ENCODE measurements around the gene RGMA.
"Not testable (repeated sequence)": the region's sequence is repeated elsewhere in the genome, so short reads cannot be mapped to it uniquely, and the experiment has no call there.

RGMA gene

GRCh38 chr15:93032515-93033206 is 56.4 kb downstream of the RGMA start:
- not testable (repeated sequence) for DNase-seq

GRCh38 chr15:93031557-93032384 is 57.2 kb downstream of the RGMA start:
- not testable (repeated sequence) for DNase-seq

- DNase-seq, result no peak
Observed at GRCh38 chr15:93031103-93031464, 57.9 kb downstream of the RGMA start.

- peak; percentile 73 for DNase-seq
Observed at GRCh38 chr15:93030430-93031102, 58.4 kb downstream of the RGMA start.

GRCh38 chr15:93029836-93030429 is 59.1 kb downstream of the RGMA start:
- no peak for DNase-seq

- no peak for DNase-seq
Observed at GRCh38 chr15:93029214-93029835, 59.7 kb downstream of the RGMA start.

- DNase-seq, result no peak
Observed at GRCh38 chr15:93028632-93029213, 60.3 kb downstream of the RGMA start.

GRCh38 chr15:93028111-93028631 is 60.8 kb downstream of the RGMA start:
- DNase-seq, result no peak

GRCh38 chr15:93027413-93027812 is 61.6 kb downstream of the RGMA start:
- DNase-seq, result no peak

GRCh38 chr15:93026380-93026817 is 62.6 kb downstream of the RGMA start:
- no peak for DNase-seq

GRCh38 chr15:93025625-93025982 is 63.4 kb downstream of the RGMA start:
- no peak for DNase-seq

- no peak for DNase-seq
Observed at GRCh38 chr15:93024716-93025624, 64.0 kb downstream of the RGMA start.

GRCh38 chr15:93024293-93024692 is 64.7 kb downstream of the RGMA start:
- no peak for DNase-seq

GRCh38 chr15:93020976-93021772 is 67.8 kb downstream of the RGMA start:
- no peak for DNase-seq

GRCh38 chr15:93019971-93020370 is 69.0 kb downstream of the RGMA start:
- DNase-seq, result no peak

GRCh38 chr15:93019090-93019489 is 69.9 kb downstream of the RGMA start:
- peak; percentile 24 for DNase-seq

GRCh38 chr15:93018574-93018973 is 70.4 kb downstream of the RGMA start:
- DNase-seq, result no peak

- no peak for DNase-seq
Observed at GRCh38 chr15:93017526-93017925, 71.5 kb downstream of the RGMA start.

- no peak for DNase-seq
Observed at GRCh38 chr15:93012786-93013185, 76.2 kb downstream of the RGMA start.

- DNase-seq, result no peak
Observed at GRCh38 chr15:93007994-93008393, 81.0 kb downstream of the RGMA start.
